ENCODE results near the gene PPP2R3A. TPM values are rescaled to one million over a fixed set of nuclear protein-coding genes. Genes with fewer than 3 reads are reported as not detected.
A peak's percentile ranks its signal among the peaks of the same experiment; 100 is the strongest.

The PPP2R3A gene
- total RNA-seq, 1 donor from 2014 or later, result 9.0 TPM

- intact Hi-C loops (cut with DNase I), result no loop called here
- ATAC-seq (no peak), DNase-seq (no peak)
- no peak overlapping the region for H3K4me3 ChIP-seq
- no peak for TF ChIP-seq CTCF (IDR thresholded peaks at IDR 0.05)
- no peak overlapping the region for H3K27ac ChIP-seq
- H3K4me1 ChIP-seq, result no peaks in the 10 kb centered on the region
- H3K27me3 ChIP-seq (ENCODE audit: low read depth), result no peaks in the 10 kb centered on the region
- H3K9me3 ChIP-seq, result no peaks in the 10 kb centered on the region
- no peaks in the 10 kb centered on the region for H3K36me3 ChIP-seq
Observed at GRCh38 chr3:135920275-135920674, 45.3 kb upstream of the PPP2R3A start.

- Histone ChIP-seq H3K4me1 (no peaks in the 10 kb centered on the region), H3K36me3 (no peaks in the 10 kb centered on the region), H3K4me3 (no peak overlapping the region), H3K27me3 (ENCODE audit: low read depth) (no peaks in the 10 kb centered on the region), H3K9me3 (no peaks in the 10 kb centered on the region), H3K27ac (no peak overlapping the region)
- TF ChIP-seq CTCF (IDR thresholded peaks at IDR 0.05), result no peak
- ATAC-seq, result no peak
- no peak for DNase-seq
- intact Hi-C loops (cut with DNase I), result no loop called here
Observed at GRCh38 chr3:135922903-135923250, 42.7 kb upstream of the PPP2R3A start.

GRCh38 chr3:135924506-135924905 is 41.0 kb upstream of the PPP2R3A start:
- H3K27me3 ChIP-seq (ENCODE audit: low read depth), result no peaks in the 10 kb centered on the region
- H3K9me3 ChIP-seq, result no peaks in the 10 kb centered on the region
- no peaks in the 10 kb centered on the region for H3K36me3 ChIP-seq
- DNase-seq (no peak), ATAC-seq (no peak)
- no peak overlapping the region for H3K4me3 ChIP-seq
- TF ChIP-seq CTCF (IDR thresholded peaks at IDR 0.05), result no peak
- no peak overlapping the region for H3K27ac ChIP-seq
- H3K4me1 ChIP-seq, result no peaks in the 10 kb centered on the region
- intact Hi-C loops (cut with DNase I), result no loop called here

DNA sequence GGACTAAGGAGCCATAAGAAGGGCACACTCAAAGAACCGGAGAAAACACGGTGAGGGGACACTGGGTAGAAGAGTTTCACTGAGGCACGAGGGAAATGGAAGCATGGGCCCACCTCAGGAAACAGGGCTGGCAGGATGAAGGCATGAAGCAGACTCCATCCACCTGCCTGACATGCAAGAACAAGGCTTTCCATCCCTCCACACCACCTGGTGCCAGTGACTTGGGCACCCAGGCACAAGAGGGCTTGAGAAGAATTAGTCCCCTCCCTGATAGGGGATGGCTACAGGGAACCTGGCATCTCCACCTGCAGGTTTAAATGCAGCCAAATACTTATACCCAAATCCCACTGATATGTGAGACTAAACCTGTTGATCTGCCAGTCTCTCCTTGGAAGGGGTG is 38.9 kb upstream of the PPP2R3A start:
- Histone ChIP-seq H3K36me3 (no peaks in the 10 kb centered on the region), H3K27me3 (ENCODE audit: low read depth) (no peaks in the 10 kb centered on the region), H3K4me1 (no peaks in the 10 kb centered on the region), H3K9me3 (no peaks in the 10 kb centered on the region), H3K27ac (no peak overlapping the region), H3K4me3 (no peak overlapping the region)
- intact Hi-C loops (cut with DNase I), result no loop called here
- DNase-seq, result no peak
- ATAC-seq, result no peak
- TF ChIP-seq CTCF (IDR thresholded peaks at IDR 0.05), result no peak

GRCh38 chr3:135927155-135927554 is 38.4 kb upstream of the PPP2R3A start:
- no peak for DNase-seq
- no peaks in the 10 kb centered on the region for H3K27me3 ChIP-seq (ENCODE audit: low read depth)
- H3K4me1 ChIP-seq, result no peaks in the 10 kb centered on the region
- H3K36me3 ChIP-seq, result no peaks in the 10 kb centered on the region
- no peak for ATAC-seq
- H3K9me3 ChIP-seq, result no peaks in the 10 kb centered on the region
- intact Hi-C loops (cut with DNase I), result no loop called here
- no peak for TF ChIP-seq CTCF (IDR thresholded peaks at IDR 0.05)
- H3K27ac ChIP-seq, result no peak overlapping the region
- no peak overlapping the region for H3K4me3 ChIP-seq

DNA sequence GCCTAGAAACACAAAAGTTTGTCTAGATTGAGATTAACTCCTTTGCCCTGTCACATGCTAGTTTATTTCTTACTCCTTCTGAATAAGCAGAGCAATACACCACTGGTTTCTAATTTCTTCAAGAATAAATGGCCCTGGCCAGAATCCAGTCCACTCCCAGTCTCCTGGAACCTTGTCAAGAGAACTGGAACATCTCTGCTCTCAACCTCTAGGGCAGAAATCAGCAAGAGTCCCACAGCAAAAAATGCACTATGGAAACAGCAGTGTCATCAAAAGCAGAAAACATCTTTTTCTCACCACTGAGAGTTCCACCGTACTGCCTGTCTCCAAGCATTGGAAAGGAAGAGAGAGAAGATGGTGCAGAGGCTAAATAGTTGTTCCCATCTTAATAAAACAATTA is 35.9 kb upstream of the PPP2R3A start:
- Histone ChIP-seq H3K4me1 (no peaks in the 10 kb centered on the region), H3K9me3 (no peaks in the 10 kb centered on the region), H3K4me3 (no peak overlapping the region), H3K36me3 (no peaks in the 10 kb centered on the region), H3K27me3 (ENCODE audit: low read depth) (no peaks in the 10 kb centered on the region), H3K27ac (no peak overlapping the region)
- peak in 1 of 2 donors; percentile 32 for ATAC-seq
- DNase-seq, result no peak
- intact Hi-C loops (cut with DNase I), result no loop called here
- no peak for TF ChIP-seq CTCF (IDR thresholded peaks at IDR 0.05)
